GM23338 (cell line): Measurements from ENCODE around the gene PPID. TPM values are rescaled to one million over a fixed set of nuclear protein-coding genes. Genes with fewer than 3 reads are reported as not detected.
A peak's percentile ranks its signal among the peaks of the same experiment; 100 is the strongest.

Experiments
- ATAC-seq: fragments of 200-7000 bp; cut with Tn5 transposase; 3 replicates; pipeline ENCODE4 v1.9.1; 2020
- DNase-seq: peaks from one replicate; pipeline ENCODE4 v3.0.0-alpha.2; 2015; ENCODE audit warnings: low spot score
- H2AFZ ChIP-seq: fragments of 200-600 bp; sonication (generic); 2 replicates; pipeline ENCODE4 v1.8.0; 2016; ENCODE audit warnings: antibody characterized with exemption, mild to moderate bottlenecking, moderate library complexity
- H3F3A ChIP-seq: fragments of 200-600 bp; sonication (generic); replicated peaks from 2 replicates; pipeline ENCODE4 v1.8.0; 2017; ENCODE audit warnings: antibody characterized with exemption, mixed run types, low read depth
- H3K27ac ChIP-seq: fragments of 200-600 bp; sonication (generic); 2 replicates; pipeline ENCODE4 v1.6.1; 2016; ENCODE audit warnings: low read depth
- H3K27me3 ChIP-seq: fragments of 200-600 bp; sonication (generic); 2 replicates; pipeline ENCODE4 v1.8.0; 2016; ENCODE audit warnings: mild to moderate bottlenecking, mixed run types, moderate library complexity; ENCODE audit not compliant: insufficient read depth
- H3K36me3 ChIP-seq: fragments of 200-600 bp; sonication (generic); 2 replicates; pipeline ENCODE4 v1.8.0; 2016; ENCODE audit warnings: mild to moderate bottlenecking; ENCODE audit not compliant: insufficient read depth
- H3K4me1 ChIP-seq: fragments of 200-600 bp; sonication (generic); 2 replicates; pipeline ENCODE4 v1.8.0; 2016; ENCODE audit warnings: mild to moderate bottlenecking, moderate library complexity; ENCODE audit not compliant: insufficient read depth
- H3K4me2 ChIP-seq: fragments of 200-600 bp; sonication (generic); 2 replicates; pipeline ENCODE4 v1.7.1; 2017; ENCODE audit warnings: mixed run types
- H3K4me3 ChIP-seq: fragments of 200-600 bp; sonication (generic); 2 replicates; pipeline ENCODE4 v1.6.1; 2016; ENCODE audit warnings: mixed run types
- H3K79me2 ChIP-seq: fragments of 200-600 bp; sonication (generic); replicated peaks from 2 replicates; pipeline ENCODE4 v1.8.0; 2017; ENCODE audit warnings: mild to moderate bottlenecking; ENCODE audit not compliant: insufficient read depth
- H3K9me2 ChIP-seq: fragments of 200-600 bp; sonication (generic); 2 replicates; pipeline ENCODE4 v1.8.0; 2017; ENCODE audit not compliant: insufficient read depth
- H4K20me1 ChIP-seq: fragments of 200-600 bp; sonication (generic); replicated peaks from 2 replicates; pipeline ENCODE4 v1.8.0; 2017; ENCODE audit warnings: mild to moderate bottlenecking; ENCODE audit not compliant: insufficient read depth
- H3K27ac Mint-ChIP-seq: 2 replicates; pipeline ENCODE4 v1.8.0; 2020; ENCODE audit warnings: inconsistent platforms, mild to moderate bottlenecking, moderate library complexity, mixed read lengths
- H3K27me3 Mint-ChIP-seq: 3 replicates; pipeline ENCODE4 v1.8.0; 2022; ENCODE audit warnings: low read depth, mild to moderate bottlenecking, moderate library complexity, mixed read lengths, inconsistent platforms; ENCODE audit not compliant: insufficient read depth, poor library complexity
- H3K36me3 Mint-ChIP-seq: 3 replicates; pipeline ENCODE4 v1.8.0; 2021; ENCODE audit warnings: low read depth, mild to moderate bottlenecking, inconsistent platforms, moderate library complexity, mixed read lengths
- H3K4me1 Mint-ChIP-seq: 3 replicates; pipeline ENCODE4 v1.8.0; 2020; ENCODE audit warnings: mild to moderate bottlenecking, inconsistent platforms, mixed read lengths
- H3K4me3 Mint-ChIP-seq: 3 replicates; pipeline ENCODE4 v1.8.0; 2021; ENCODE audit warnings: moderate library complexity, mild to moderate bottlenecking, inconsistent platforms, mixed read lengths
- H3K9me3 Mint-ChIP-seq: 3 replicates; pipeline ENCODE4 v1.8.0; 2020; ENCODE audit warnings: moderate library complexity, mild to moderate bottlenecking, inconsistent platforms, mixed read lengths
- CREB1 ChIP-seq: fragments of 250-450 bp; sonication (Bioruptor Pico); IDR thresholded peaks from 2 replicates; pipeline ENCODE4 v1.5.0; 2020; ENCODE audit warnings: low read depth, mild to moderate bottlenecking, moderate library complexity
- ETS1 ChIP-seq: IDR thresholded peaks from 2 replicates; pipeline ENCODE4 v1.6.1; 2016; ENCODE audit warnings: antibody characterized with exemption
- NANOG ChIP-seq: IDR thresholded peaks from 2 replicates; pipeline ENCODE4 v1.6.1; 2016; ENCODE audit warnings: antibody characterized with exemption, borderline replicate concordance
- POLR2AphosphoS5 ChIP-seq: IDR thresholded peaks from 2 replicates; pipeline ENCODE4 v1.6.1; 2016; ENCODE audit warnings: antibody characterized with exemption, low read depth
- STAT1 ChIP-seq: IDR thresholded peaks from one replicate; pipeline ENCODE4 v1.6.1; 2016; ENCODE audit warnings: antibody characterized with exemption; ENCODE audit not compliant: unreplicated experiment
- ZNF114 ChIP-seq: fragments of 250-450 bp; sonication (Bioruptor Pico); IDR thresholded peaks from 2 replicates; pipeline ENCODE4 v1.5.0; 2020; ENCODE audit warnings: mild to moderate bottlenecking, moderate library complexity
- ZNF331 ChIP-seq: fragments of 250-450 bp; sonication (Bioruptor Pico); IDR thresholded peaks from 2 replicates; pipeline ENCODE4 v1.5.0; 2020; ENCODE audit warnings: low read depth, mild to moderate bottlenecking, moderate library complexity
- ZNF462 ChIP-seq: fragments of 250-450 bp; sonication (Bioruptor Pico); IDR thresholded peaks from 2 replicates; pipeline ENCODE4 v1.5.0; 2020; ENCODE audit warnings: mild to moderate bottlenecking, moderate library complexity
- polyA plus RNA-seq: library from polyadenylated mRNA; unstranded; fragments of >200 nt; fragmentation: Nextera tagmentation; extraction: Ambion mirVana; gene quantifications from 2 replicates; pipeline ENCODE4 v1.2.1, GENCODE V29; 2016
- total RNA-seq: library from RNA; depleted of rRNA; stranded (reverse); fragments of >200 nt; shearing (Covaris generic); gene quantifications from 2 replicates; pipeline ENCODE4 v1.2.3, GENCODE V29; 2014

Gene PPID
- total and polyA plus RNA-seq, 2 experiments from 2014 or later, result 56.6 to 66.2 TPM

GRCh38 chr4:158769175-158769921 lies 46.2 kb upstream of the PPID start (continued):
- no peak for TF ChIP-seq ZNF462

DNA sequence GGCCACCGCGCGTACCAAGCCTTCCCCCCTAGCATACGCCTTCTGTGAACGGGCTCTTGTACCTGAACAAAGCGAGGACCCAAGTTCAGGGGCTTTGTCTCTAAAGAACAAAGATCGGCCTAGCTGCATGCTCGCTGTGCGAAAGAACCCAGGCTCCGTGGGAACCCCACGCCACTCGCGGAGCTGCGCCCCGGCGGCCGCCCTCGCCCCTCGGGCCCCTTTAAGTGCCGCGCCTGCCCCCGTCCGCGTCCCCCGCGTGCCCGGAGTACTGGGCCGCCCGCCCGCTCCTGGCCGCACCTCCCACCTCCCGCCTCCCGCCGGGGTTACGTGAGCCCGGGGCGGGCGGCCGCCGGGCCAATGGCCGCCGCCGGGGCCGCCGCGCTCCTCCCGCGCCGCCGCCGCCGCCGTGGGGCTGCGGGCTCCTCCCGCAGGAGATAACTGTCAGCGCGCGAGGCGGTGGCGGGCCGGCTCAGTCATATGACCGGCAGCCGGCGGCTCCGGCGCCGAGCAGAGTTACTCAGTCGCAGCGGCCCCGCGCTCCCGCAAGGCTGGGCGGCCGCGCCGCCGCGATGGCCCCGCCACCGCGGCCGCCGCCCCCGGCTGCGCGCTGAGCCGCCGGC lies 45.5 kb upstream of the PPID start, which contains the start of gene FNIP2:
FNIP2 (plus strand) TSS at position 472 of the 620 bp plus-strand sequence. CDS start 187 bp downstream, outside the sequence.
- Histone ChIP-seq H3K36me3 (no peaks in the 10 kb centered on the region), H3K4me1 (peaks cover 17% of the 10 kb centered on the region), H3K4me3 (peak within 1 kb of the TSS; percentile 92), H2AFZ (peak within 1 kb of the TSS; percentile 97), H3F3A (peaks cover 3% of the 10 kb centered on the region; the same call in 1 of the 2 replicates), H3K4me2 (peak within 1 kb of the TSS; percentile 94), H3K27ac (peak within 1 kb of the TSS; percentile 39; the same call in 1 of the 2 replicates), H3K9me2 (no peaks in the 10 kb centered on the region), H3K27me3 (peaks cover 20% of the 10 kb centered on the region), H4K20me1 (peaks cover 10% of the 10 kb centered on the region; the same call in 1 of the 2 replicates), H3K79me2 (peaks cover 41% of the 10 kb centered on the region)
- H3K9me3 Mint-ChIP-seq, result no peaks in the 10 kb centered on the region; the same call in 2 of the 3 replicates
- H3K36me3 Mint-ChIP-seq, result no peaks in the 10 kb centered on the region
- peak within 1 kb of the TSS; percentile 95 for H3K27ac Mint-ChIP-seq
- DNase-seq, result peak; percentile 78
- H3K4me3 Mint-ChIP-seq, result peak within 1 kb of the TSS; percentile 98
- TF ChIP-seq ZNF114 (CRISPR knock-in tag) (no peak), ETS1 (no peak), STAT1 (no peak), NANOG (no peak), CREB1 (CRISPR knock-in tag) (0 out of 2 replicates have a peak, but pooled peaks have one; percentile 47), POLR2AphosphoS5 (peak; percentile 72), ZNF331 (CRISPR knock-in tag) (no peak)
- H3K27me3 Mint-ChIP-seq, result peaks cover 9% of the 10 kb centered on the region
- H3K4me1 Mint-ChIP-seq, result peaks cover 26% of the 10 kb centered on the region
- peak; percentile 87 for ATAC-seq
